Skin epidermis (tissue), 12 donors: ENCODE data around the gene SPTBN5.
"Not testable (repeated sequence)": the region's sequence is repeated elsewhere in the genome, so short reads cannot be mapped to it uniquely, and the experiment has no call there.

Experiments used
- H3K27ac ChIP-seq, 21 experiments: fragments of 200-600 bp; sonication (generic) in 11 of 21; one replicate each; pipeline ENCODE4 v1.5.0; 2020; ENCODE audit warnings: mild to moderate bottlenecking in 3 of 21, inconsistent platforms in 2 of 21, moderate library complexity in 2 of 21
- H3K4me3 ChIP-seq, 7 experiments: fragments of 200-600 bp; sonication (generic) in 2 of 7; one replicate each; pipeline ENCODE4 v1.5.0; 2020; ENCODE audit warnings: inconsistent platforms in 2 of 7, mild to moderate bottlenecking in 2 of 7, moderate library complexity in 1 of 7

Gene SPTBN5

DNA sequence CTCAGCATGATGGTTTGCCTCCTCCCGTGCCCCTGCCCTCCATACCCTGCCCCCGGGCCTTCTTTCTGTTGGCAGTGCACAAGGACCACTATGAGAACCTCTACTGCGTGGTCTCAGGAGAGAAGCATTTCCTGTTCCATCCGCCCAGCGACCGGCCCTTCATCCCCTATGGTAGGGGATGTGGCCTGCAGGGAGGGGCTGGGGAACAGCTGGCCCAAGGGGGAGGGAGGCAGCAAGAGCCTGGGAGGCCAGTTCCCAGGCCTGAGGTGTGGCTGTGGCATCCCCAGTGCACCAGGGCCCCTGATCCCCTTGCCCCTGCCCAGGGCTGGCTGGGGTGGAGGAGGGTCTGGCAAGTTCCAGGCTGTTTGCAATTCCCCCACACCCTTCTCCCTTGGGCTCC is 57.8 kb downstream of the SPTBN5 start:
- no peak overlapping the region for H3K4me3 ChIP-seq
- peak overlapping the region in 2 of 21 experiments; percentile 2 to 6 for H3K27ac ChIP-seq

DNA sequence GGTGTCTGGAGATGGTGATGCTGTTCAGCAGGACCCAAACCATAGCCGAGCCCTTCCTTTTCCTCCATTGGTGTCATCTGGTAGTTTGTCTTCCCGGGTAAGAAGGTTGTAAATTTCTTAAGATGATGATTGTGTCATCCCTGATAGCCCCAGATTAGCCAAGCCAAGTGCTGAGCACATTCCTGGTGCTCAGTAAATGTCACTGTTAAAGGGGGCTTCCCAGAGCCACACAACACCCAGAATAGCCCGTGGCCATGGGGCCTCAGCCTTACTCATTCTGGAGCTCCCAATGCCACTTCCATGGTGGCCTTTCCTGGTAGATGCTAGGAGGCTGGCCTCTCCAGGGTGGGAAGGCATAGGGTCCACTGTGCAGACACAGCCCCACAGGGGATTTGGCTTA is 59.8 kb downstream of the SPTBN5 start:
- Histone ChIP-seq H3K27ac (peak overlapping the region in 12 of 21 experiments; percentile 32 to 71 (median 52)), H3K4me3 (no peak overlapping the region)

- Histone ChIP-seq H3K27ac (peak overlapping the region in 19 of 21 experiments; percentile 9 to 73 (median 63)), H3K4me3 (no peak overlapping the region)
Observed at GRCh38 chr15:41832875-41833274, 61.0 kb downstream of the SPTBN5 start.

GRCh38 chr15:41832208-41832607 is 61.6 kb downstream of the SPTBN5 start:
- peak overlapping the region in 20 of 21 experiments; percentile 9 to 73 (median 61) for H3K27ac ChIP-seq
- H3K4me3 ChIP-seq = no peak overlapping the region

- H3K27ac ChIP-seq = peak overlapping the region in 8 of 21 experiments; percentile 10 to 73 (median 62)
Observed at GRCh38 chr15:41831291-41831690, 62.6 kb downstream of the SPTBN5 start.

GRCh38 chr15:41829959-41830646 is 63.8 kb downstream of the SPTBN5 start:
- peak overlapping the region in 8 of 21 experiments; percentile 12 to 98 (median 88) for H3K27ac ChIP-seq
- peak overlapping the region in 1 of 7 experiments; percentile 10 for H3K4me3 ChIP-seq

More at GRCh38 chr15:41831291-41831690, 62.6 kb downstream of the SPTBN5 start:
- not testable (repeated sequence) for H3K4me3 ChIP-seq

DNA sequence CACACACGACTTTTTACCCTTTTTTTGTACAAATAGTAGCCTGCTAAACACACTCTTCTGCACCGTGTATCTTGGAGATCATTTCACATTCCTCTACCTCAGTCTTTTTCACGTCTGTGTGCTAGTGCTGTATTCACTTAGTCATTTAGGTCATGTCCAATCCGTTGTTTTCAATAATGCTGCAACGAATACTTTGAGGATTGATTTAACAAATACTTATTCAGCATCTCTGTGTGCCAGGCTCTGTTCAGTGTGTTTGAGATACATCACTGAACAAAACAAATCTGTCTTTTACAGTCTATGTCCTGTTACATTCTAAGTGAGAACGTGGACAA is 65.1 kb downstream of the SPTBN5 start:
- H3K27ac ChIP-seq = peak overlapping the region in 19 of 21 experiments; percentile 79 to 98 (median 90)
- peak overlapping the region; percentile 50 to 85 (median 70) for H3K4me3 ChIP-seq

DNA sequence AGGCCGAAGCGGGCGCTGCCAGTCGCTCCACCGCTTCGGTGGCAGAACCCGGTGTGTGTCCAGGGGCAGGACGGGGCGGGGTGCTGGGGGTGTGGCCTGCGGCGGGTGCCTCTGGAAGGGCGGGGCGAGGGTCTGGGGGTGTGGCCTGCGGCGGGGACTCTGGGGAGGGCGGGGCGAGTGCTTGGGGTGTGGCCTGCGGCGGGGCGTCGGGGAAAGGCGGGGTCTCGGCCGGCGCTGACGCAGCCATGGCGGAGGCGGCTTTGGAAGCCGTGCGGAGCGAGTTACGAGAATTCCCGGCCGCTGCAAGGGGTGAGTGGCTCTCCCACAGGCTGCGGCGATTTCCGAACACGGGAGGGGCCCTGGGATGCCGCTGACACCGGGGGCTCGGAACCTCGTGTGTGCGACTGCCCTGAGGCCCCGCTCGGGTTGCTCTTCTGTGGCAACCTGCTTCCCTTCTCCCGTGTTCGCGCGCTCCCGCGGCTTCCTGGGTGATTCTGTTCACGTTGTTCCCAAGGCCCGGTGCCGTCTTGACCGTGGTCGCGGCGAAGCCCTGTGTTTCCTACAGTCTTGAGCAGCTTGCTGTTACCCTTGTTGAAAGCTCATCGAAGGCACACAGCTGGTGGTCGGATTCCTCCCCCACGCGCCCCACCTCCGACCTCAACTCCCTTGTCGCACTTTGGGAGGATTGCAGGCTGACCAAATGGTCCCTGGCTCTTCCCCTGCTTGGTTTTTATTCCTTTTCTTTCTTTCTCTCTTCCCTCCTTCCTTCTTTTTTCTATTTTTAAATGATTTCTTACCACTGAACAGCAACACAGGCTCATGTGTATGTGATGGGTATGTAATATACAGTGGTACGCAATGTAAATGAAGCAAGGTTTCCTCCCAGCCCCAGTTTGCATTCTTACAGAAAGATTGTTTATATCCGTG is 65.7 kb downstream of the SPTBN5 start, which contains the start of gene JMJD7:
JMJD7 (plus strand) TSS at position 213 of the 927 bp plus-strand sequence; CDS start at position 246, 33 bp downstream.
- peak within 1 kb of the TSS; percentile 50 to 85 (median 70) for H3K4me3 ChIP-seq

DNA sequence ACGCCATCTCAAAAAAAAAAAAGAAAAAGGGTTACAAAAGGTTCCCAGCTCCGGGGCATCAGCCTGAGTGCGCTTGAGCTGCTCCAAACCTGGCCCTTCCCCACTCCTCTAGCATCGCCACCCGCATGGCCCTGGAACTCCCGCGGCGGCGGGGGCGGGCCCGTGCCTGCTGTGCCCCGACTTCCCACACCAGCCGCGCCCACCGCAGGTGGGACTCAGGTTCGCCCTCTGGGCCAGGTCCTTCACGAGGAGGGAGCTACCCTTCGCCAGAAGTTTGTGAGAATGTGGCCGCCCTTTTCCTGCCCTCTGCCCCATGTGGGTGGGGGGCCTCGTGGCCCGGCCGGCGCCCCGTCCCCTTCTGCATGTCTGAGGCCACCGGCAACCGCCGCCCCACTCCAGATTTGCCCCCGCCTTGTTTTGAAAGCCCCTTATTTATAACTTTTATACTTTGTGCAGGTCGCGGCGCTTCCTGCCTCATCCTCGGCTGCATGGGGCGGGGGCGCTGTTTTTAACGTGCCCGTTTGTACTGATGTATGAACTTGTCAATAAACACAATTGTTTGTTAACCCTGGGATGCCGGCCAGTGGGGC is 66.5 kb downstream of the SPTBN5 start:
- Histone ChIP-seq H3K4me3 (peak overlapping the region; percentile 50 to 85 (median 70)), H3K27ac (peak overlapping the region in 20 of 21 experiments; percentile 8 to 93 (median 72))

More for the DNA sequence above, 65.7 kb downstream of the SPTBN5 start, which contains the start of gene JMJD7:
- peak within 1 kb of the TSS; percentile 15 to 98 (median 89) for H3K27ac ChIP-seq

DNA sequence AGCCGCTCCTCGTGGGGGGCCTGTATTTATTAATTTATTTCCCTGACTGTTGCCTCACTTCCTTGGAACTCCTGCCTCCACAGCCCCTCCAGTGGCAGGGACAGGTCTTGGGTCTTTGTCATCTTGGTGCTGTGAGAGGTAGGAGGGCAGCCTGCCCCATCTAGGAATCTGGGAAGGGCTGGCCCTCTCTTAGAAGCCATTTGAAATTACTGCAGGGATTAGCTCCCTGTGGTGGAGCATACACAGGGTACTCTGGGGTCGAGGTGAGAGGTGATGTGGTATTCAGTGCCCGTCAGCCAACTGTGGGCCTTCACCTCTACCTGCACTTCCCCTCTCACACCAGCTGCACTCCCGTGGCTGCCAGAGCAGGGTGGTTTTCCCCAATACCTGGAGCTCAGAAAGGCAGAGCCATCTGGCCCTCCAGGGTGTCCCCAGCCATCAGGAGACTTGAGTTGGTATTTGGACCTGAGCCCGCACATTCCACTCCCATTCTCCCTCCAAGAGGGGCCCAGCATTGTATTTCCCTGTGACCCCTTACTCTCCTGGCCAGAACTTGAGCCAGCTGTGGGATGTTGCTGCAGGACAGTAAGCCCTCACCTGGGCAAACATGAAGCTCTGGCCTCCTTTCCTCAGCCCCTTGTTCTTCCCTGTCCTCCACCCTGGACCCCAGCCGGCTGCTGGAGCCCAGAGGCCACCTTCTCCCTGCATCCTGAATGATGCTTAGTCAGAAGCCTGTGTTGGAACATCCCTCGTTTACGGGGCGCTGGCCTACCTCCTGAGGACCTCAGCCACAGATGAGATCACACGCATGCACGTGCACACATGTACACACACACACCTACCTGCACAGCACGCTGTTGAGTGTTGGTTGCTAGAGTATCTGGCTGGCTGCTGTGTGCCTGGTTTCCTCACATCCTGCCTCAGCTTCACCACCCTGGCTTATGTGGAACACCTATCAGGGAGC is 68.0 kb downstream of the SPTBN5 start:
- peak overlapping the region in 1 of 21 experiments; percentile 44 for H3K27ac ChIP-seq
- no peak overlapping the region for H3K4me3 ChIP-seq

DNA sequence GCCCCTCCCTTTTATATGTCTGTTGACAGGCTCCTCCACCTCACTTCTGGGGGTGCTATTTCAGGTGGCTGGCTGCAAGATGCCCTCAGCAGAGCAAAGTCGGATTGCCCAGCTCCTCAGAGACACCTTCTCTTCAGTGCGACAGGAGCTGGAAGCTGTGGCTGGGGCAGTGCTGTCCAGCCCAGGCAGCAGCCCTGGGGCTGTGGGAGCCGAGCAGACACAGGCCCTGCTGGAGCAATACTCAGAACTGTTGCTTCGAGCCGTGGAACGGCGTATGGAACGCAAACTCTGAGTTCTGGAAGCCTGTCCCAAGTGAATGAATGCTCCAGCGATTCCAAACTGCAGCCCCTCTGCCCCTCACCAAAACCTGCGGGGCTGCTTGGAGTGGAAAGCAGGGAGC is 68.7 kb downstream of the SPTBN5 start:
- no peak overlapping the region for H3K4me3 ChIP-seq
- H3K27ac ChIP-seq = no peak overlapping the region

DNA sequence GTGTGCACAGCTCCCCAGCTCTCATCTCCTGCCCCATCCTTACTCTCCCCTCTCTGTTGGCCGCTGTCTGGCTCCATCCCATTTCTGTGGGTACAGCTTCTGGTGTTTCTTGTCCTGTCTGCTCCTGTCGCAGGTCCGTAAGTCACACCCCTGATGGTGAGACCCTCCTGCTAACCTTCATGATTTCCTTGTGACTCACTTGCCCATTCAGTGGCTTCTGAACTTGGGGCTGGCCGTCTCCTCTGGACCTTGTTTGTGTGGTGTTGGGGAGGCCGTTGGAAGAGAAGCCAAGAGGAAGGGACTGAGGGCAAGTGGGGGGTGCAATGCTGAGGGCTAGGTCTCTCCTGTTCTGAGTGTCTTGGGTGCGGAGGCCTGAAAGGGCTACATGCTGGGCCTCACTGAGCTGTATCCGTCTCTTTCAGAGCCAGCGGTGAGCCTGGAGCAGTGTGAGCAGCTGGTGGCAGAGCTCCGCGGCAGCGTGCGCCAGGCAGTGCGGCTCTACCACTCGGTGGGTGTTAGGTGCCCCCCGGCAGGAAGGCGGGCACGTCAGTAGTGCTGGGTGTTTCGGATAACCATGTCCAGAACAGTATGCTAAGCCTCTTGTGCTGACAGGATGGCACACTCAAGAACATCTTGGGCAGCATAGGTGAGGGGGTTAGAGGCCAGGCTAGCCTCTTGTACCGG is 69.6 kb downstream of the SPTBN5 start:
- Histone ChIP-seq H3K4me3 (no peak overlapping the region), H3K27ac (no peak overlapping the region)

DNA sequence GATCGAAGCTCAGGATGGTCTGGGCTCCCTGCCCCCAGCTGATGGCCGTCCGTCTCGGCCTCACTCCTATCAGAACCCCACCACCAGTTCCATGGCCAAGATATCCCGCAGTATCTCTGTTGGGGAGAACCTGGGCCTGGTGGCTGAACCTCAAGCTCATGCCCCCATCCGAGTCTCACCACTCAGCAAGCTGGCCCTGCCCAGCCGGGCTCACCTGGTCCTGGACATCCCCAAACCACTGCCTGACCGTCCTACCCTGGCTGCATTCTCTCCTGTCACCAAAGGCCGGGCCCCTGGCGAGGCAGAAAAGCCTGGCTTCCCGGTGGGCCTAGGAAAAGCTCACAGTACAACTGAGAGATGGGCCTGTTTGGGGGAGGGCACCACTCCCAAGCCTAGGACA is 70.4 kb downstream of the SPTBN5 start:
- Histone ChIP-seq H3K27ac (no peak overlapping the region), H3K4me3 (no peak overlapping the region)

DNA sequence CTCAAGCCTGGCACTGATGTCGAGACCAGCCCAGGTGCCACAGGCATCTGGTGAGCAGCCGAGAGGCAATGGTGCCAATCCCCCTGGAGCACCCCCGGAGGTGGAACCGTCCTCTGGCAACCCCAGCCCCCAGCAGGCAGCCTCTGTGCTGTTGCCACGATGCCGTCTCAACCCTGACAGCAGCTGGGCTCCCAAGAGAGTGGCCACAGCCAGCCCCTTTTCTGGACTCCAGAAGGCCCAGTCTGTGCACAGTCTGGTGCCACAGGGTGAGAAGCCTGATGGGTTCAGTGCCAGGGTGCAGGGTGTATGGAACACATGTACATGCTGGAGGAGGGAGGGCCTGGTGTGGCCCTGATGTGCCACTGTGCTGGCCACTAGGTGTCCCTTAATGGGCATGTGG is 70.9 kb downstream of the SPTBN5 start:
- H3K4me3 ChIP-seq = no peak overlapping the region
- H3K27ac ChIP-seq = no peak overlapping the region

DNA sequence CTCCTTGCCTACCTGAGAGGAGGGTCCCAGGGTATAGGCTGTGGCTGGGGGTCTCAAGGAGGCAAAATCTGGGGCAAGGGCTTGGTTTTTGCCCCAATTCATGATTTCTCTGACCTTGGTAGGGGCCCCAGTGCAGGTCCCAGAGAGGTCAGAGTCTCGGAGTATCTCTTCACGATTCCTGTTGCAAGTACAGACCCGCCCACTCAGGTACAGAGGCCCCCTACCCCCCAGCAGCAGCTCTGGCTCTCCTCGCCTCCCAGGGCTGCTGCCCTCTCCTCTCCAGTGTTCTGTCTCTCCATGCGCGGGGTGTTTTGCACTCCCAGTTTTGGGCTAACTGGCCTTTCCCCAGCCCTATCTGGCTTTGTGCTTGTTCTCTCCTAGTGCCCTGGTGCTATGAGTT is 71.4 kb downstream of the SPTBN5 start:
- no peak overlapping the region for H3K4me3 ChIP-seq
- H3K27ac ChIP-seq = no peak overlapping the region

GRCh38 chr15:41821831-41822230 is 72.0 kb downstream of the SPTBN5 start:
- H3K27ac ChIP-seq = no peak overlapping the region
- H3K4me3 ChIP-seq = no peak overlapping the region

DNA sequence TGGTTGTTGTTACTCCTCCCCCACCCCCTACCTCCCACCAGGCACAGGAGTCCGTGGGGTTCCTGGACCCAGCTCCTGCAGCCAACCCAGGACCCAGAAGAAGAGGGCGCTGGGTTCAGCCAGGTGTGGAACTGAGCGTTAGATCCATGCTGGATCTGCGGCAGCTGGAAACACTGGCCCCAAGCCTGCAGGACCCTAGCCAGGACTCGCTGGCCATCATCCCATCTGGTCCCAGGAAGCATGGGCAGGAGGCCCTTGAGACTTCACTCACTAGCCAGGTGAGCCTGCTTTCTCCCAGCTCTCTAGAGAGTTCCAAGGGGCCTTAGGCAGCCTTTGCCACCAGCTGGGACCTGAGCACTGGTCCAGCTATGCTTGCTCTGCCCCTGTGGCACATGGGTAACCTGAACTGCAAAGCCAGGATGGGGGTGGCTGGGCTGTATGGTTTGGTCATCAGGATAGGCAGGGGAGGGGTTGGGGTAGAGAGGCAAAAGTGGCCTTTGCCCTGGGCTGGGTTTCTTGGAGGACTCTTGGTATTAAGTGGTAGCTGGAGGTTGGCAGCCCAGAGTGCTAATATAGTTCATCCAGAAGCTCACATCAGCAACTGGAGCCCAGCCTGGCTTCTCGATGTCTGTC is 72.9 kb downstream of the SPTBN5 start:
- H3K27ac ChIP-seq = peak overlapping the region in 1 of 21 experiments; percentile 10
- H3K4me3 ChIP-seq = no peak overlapping the region
